ENCODE data around the gene DNAH1. TPM values are rescaled to one million over a fixed set of nuclear protein-coding genes. Genes with fewer than 3 reads are reported as not detected.

Gene DNAH1
- total RNA-seq, 4 donors from 2014 or later: 9.5 to 30.3 (median 14.6) TPM

DNA sequence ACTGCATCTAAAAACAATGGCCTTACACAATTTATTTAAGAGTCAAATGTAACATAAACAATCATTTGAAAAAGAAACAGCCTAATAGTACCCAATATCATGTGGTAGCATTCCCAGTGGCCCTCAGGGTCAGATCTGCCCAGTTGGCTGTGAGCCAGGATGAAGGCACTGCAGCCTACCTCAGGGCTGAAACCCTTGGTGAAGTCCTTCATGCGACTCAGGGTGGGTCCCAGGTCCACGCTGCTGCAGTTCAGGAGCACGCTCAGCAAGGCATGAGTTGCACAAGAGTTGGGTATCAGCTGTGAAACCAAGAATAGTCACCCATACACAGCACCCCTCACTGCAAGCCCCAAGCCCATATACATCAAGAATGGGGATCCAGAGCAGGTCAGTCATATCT is 91.7 kb downstream of the DNAH1 start:
- TF ChIP-seq, protein P1, sequence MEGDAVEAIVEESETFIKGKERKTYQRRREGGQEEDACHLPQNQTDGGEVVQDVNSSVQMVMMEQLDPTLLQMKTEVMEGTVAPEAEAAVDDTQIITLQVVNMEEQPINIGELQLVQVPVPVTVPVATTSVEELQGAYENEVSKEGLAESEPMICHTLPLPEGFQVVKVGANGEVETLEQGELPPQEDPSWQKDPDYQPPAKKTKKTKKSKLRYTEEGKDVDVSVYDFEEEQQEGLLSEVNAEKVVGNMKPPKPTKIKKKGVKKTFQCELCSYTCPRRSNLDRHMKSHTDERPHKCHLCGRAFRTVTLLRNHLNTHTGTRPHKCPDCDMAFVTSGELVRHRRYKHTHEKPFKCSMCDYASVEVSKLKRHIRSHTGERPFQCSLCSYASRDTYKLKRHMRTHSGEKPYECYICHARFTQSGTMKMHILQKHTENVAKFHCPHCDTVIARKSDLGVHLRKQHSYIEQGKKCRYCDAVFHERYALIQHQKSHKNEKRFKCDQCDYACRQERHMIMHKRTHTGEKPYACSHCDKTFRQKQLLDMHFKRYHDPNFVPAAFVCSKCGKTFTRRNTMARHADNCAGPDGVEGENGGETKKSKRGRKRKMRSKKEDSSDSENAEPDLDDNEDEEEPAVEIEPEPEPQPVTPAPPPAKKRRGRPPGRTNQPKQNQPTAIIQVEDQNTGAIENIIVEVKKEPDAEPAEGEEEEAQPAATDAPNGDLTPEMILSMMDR (IDR thresholded peaks at IDR 0.05; ENCODE audit: low read depth): no peak

DNA sequence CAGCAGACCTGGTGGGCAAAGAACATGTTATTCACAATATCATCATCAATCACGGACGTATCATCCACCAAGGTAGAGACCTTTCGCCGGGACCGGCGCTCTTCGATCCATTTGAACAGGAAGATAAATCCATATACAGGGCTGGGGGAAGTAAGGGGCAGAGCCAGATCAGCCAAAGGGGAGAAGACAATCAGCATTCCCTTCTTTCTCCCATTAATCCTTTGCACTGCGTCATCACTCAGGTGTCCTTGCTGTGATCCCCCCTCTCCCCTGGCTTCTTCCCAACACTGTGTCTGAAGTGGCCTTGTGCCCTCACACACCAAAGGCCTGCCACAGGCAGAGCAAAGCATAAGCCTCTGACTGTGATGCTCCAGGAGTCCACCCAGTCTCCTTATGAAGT is 92.3 kb downstream of the DNAH1 start:
- TF ChIP-seq, protein P1 (IDR thresholded peaks at IDR 0.05; ENCODE audit: low read depth): no peak

DNA sequence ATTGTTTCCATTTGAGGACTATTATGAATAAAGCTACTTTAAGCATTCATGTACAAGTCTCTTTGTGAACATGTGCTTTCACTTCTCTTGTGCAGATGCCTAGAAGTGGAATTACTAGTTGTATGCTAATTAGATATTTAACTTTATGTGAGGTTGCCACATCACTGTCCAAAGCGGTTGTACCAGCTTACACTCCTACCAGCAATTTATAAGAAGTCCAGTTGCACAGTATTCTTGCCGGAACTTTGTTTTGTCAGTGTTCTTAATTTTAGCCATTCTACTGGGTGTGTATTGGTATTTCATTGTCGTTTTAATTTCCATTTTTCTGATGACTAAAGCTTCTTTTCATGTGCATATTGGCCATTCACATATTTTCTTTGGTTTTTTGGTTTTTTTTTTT is 99.7 kb downstream of the DNAH1 start:
- TF ChIP-seq, protein P1 (IDR thresholded peaks at IDR 0.05; ENCODE audit: low read depth): no peak

DNA sequence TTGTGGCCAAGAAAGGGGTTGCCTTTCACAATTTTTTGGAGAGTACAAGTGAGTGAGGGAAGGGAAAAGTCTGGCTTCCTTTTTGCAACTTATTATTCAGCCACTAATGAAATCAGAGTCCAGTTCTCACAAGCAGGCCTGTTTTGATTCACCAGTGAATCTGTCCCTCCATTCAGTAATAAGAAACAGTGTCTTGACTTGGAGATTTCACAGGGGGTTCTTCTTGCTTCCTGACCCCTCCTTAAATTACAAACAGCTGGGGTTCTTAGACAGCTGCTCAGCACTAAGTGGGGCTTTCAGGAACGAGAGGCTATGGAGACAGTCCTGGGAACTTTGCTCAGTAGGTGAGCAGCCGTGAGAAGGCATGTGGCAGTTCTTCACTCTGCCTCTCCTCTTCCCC is 104.3 kb downstream of the DNAH1 start:
- TF ChIP-seq, protein P1 (IDR thresholded peaks at IDR 0.05; ENCODE audit: low read depth): no peak

DNA sequence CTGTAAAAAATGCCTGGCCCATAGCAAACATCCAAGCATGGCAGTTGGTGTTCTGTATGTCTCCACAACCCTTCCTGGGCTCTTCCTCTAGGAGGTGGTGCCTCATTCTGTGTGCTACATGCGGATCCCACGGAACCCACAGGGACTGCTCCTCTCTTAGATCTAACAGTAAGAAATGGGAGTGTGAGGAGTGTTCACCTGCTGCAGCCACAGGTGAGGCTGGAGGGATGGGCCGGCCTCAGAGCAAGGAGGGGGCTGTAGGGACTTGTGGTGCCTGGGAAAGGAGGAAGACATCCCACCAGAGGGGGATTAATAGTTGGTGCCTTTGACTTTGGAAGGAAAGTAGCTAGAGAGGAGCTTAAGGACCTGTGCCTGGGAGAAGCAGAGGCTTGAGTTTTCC is 106.5 kb downstream of the DNAH1 start:
- TF ChIP-seq, protein P1 (IDR thresholded peaks at IDR 0.05; ENCODE audit: low read depth): no peak

DNA sequence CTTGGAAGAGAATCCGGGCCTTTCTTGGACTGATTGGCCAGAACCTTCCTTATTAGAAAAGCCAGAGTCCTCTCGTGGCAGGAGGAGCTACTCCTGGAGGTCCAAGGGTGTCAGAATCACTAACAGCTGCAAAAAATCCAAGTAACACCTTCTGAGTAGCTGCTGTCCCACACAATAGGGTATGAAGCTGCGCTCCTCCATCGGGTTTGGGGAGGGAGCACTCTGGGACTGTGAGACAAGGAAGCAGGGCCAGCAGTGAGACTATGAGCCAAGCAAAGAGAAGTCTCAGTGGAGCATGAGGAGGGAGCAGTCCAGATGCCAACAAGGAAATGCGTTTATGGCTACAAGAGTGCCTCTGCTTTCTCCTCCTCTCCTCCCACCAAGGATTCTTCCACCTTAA is 107.1 kb downstream of the DNAH1 start:
- TF ChIP-seq, protein P1 (IDR thresholded peaks at IDR 0.05; ENCODE audit: low read depth): no peak

DNA sequence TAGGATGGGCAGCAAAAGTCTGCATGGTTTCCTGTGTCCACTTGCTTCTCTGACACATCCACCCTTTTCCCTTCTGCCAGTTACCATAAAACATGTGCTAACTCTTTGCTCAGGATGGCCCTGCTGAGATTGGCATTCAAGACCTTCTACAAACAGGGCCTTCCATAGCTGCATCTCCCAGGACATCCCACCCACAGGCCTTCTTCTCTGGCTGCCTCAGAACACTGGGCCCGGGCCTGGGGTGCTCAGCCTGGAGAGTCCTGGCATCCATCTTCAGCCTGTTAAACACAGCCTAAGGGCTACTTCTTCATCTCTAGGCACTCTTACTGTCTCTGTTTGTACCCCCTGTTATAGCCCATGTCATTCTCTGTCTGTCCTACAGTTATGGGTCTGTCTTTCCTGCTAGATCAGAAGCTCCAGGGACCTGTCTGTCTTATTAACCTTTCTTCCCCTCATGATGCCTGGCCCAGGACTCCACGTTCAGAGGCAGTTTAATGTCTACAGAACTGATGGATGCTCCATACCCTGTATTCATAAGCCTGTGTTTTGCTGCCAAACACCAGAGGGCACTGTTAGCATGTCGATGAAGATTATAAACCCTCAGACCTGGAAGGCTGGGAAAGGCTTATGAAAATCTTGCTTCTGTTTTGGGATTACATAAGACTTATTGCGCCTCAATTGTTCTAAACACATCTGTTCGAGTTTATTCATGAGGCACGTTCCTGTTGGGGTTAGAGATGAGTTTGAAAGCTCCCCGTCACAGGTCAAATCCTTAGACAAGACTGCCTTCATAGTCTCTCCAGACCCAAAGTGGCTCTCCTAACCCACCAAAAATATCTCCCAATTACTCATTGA is 112.3 kb downstream of the DNAH1 start:
- TF ChIP-seq, protein P1 (IDR thresholded peaks at IDR 0.05; ENCODE audit: low read depth): no peak
